GM21360 (cell line): ENCODE results near the gene ARHGEF35.
A peak's percentile ranks its signal among the peaks of the same experiment; 100 is the strongest.
"Not testable (repeated sequence)": the region's sequence is repeated elsewhere in the genome, so short reads cannot be mapped to it uniquely, and the experiment has no call there.

Experiments used
- ATAC-seq: cut with Tn5 transposase; IDR thresholded peaks from one replicate; pipeline ENCODE4 v1.9.1; 2021; ENCODE audit warnings: mild to moderate bottlenecking, moderate library complexity; ENCODE audit not compliant: unreplicated experiment

Gene ARHGEF35

GRCh38 chr7:144195212-144195872, at the start of gene ARHGEF35:
Gene ARHGEF35 (minus strand): TSS chr7:144195833. CDS start chr7:144188383, 7,450 bp downstream.
- peak; percentile 50 for ATAC-seq

GRCh38 chr7:144245372-144245771, 49.7 kb upstream of the ARHGEF35 start:
- ATAC-seq = not testable (repeated sequence)

GRCh38 chr7:144239365-144239764, 43.7 kb upstream of the ARHGEF35 start, which contains the start of gene OR2A42:
Gene OR2A42 (minus strand): TSS chr7:144239605. CDS start chr7:144232843, 6,762 bp downstream.
- not testable (repeated sequence) for ATAC-seq

- not testable (repeated sequence) for ATAC-seq
Observed at GRCh38 chr7:144238530-144239082, 43.0 kb upstream of the ARHGEF35 start.

- not testable (repeated sequence) for ATAC-seq
Observed at GRCh38 chr7:144233039-144233438, 37.4 kb upstream of the ARHGEF35 start.

GRCh38 chr7:144231027-144231426, 35.4 kb upstream of the ARHGEF35 start:
- not testable (repeated sequence) for ATAC-seq

GRCh38 chr7:144228810-144229209, 33.2 kb upstream of the ARHGEF35 start:
- ATAC-seq = not testable (repeated sequence)

- not testable (repeated sequence) for ATAC-seq
Observed at GRCh38 chr7:144226866-144227265, 31.2 kb upstream of the ARHGEF35 start.

GRCh38 chr7:144223675-144224074, 28.0 kb upstream of the ARHGEF35 start:
- not testable (repeated sequence) for ATAC-seq

GRCh38 chr7:144220531-144220930, 24.9 kb upstream of the ARHGEF35 start:
- not testable (repeated sequence) for ATAC-seq

- not testable (repeated sequence) for ATAC-seq
Observed at GRCh38 chr7:144219149-144219548, 23.5 kb upstream of the ARHGEF35 start.

GRCh38 chr7:144218581-144218980, 22.9 kb upstream of the ARHGEF35 start:
- not testable (repeated sequence) for ATAC-seq

GRCh38 chr7:144217200-144217599, 21.6 kb upstream of the ARHGEF35 start:
- not testable (repeated sequence) for ATAC-seq

- ATAC-seq = not testable (repeated sequence)
Observed at GRCh38 chr7:144205306-144205705, 9.7 kb upstream of the ARHGEF35 start.

GRCh38 chr7:144203086-144203485, 7.5 kb upstream of the ARHGEF35 start:
- not testable (repeated sequence) for ATAC-seq

- peak; percentile 16 for ATAC-seq
Observed at GRCh38 chr7:144201978-144202377, 6.3 kb upstream of the ARHGEF35 start.

- not testable (repeated sequence) for ATAC-seq
Observed at GRCh38 chr7:144198934-144199333, 3.3 kb upstream of the ARHGEF35 start.

GRCh38 chr7:144194453-144194852, 1.2 kb downstream of the ARHGEF35 start:
- ATAC-seq = not testable (repeated sequence)

- ATAC-seq = not testable (repeated sequence)
Observed at GRCh38 chr7:144193782-144194181, 1.9 kb downstream of the ARHGEF35 start.

- not testable (repeated sequence) for ATAC-seq
Observed at GRCh38 chr7:144188578-144189171, 7.0 kb downstream of the ARHGEF35 start.

- not testable (repeated sequence) for ATAC-seq
Observed at GRCh38 chr7:144187848-144188247, 7.8 kb downstream of the ARHGEF35 start.

GRCh38 chr7:144183166-144183565, 12.5 kb downstream of the ARHGEF35 start, which contains the start of gene CTAGE4:
Gene CTAGE4 (plus strand): TSS chr7:144183466. CDS start chr7:144183504, 38 bp downstream.
- ATAC-seq = not testable (repeated sequence)
